ENCODE results near the gene TLR10.
A peak's percentile ranks its signal among the peaks of the same experiment; 100 is the strongest.
"Not testable (repeated sequence)": the region's sequence is repeated elsewhere in the genome, so short reads cannot be mapped to it uniquely, and the experiment has no call there.

The TLR10 gene

GRCh38 chr4:38811297-38811696 is 28.5 kb upstream of the TLR10 start:
- no peaks in the 10 kb centered on the region; the same call in 1 of the 2 replicates for H3K9me3 ChIP-seq (ENCODE audit: insufficient read depth, low read length)
- no peak overlapping the region for H2AFZ ChIP-seq (ENCODE audit: low read depth, low read length)
- no peak overlapping the region for H3K4me3 ChIP-seq (ENCODE audit: low read length)
- H3K9ac ChIP-seq (ENCODE audit: low read length), result no peak overlapping the region
- H4K20me1 ChIP-seq (ENCODE audit: insufficient read depth, low read length), result no peaks in the 10 kb centered on the region
- H3K4me1 ChIP-seq (ENCODE audit: low read length), result peaks cover 26% of the 10 kb centered on the region
- TF ChIP-seq, protein P1, sequence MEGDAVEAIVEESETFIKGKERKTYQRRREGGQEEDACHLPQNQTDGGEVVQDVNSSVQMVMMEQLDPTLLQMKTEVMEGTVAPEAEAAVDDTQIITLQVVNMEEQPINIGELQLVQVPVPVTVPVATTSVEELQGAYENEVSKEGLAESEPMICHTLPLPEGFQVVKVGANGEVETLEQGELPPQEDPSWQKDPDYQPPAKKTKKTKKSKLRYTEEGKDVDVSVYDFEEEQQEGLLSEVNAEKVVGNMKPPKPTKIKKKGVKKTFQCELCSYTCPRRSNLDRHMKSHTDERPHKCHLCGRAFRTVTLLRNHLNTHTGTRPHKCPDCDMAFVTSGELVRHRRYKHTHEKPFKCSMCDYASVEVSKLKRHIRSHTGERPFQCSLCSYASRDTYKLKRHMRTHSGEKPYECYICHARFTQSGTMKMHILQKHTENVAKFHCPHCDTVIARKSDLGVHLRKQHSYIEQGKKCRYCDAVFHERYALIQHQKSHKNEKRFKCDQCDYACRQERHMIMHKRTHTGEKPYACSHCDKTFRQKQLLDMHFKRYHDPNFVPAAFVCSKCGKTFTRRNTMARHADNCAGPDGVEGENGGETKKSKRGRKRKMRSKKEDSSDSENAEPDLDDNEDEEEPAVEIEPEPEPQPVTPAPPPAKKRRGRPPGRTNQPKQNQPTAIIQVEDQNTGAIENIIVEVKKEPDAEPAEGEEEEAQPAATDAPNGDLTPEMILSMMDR (IDR thresholded peaks at IDR 0.05; ENCODE audit: low read depth, low read length), result no peak
- TF ChIP-seq EZH2phosphoT487 (IDR thresholded peaks at IDR 0.05; ENCODE audit: low read depth), result no peak
- H3K27me3 ChIP-seq (ENCODE audit: low read depth, low read length), result no peaks in the 10 kb centered on the region
- H3K4me2 ChIP-seq (ENCODE audit: low read length), result no peak overlapping the region
- H3K79me2 ChIP-seq (ENCODE audit: low read length), result peaks cover 9% of the 10 kb centered on the region; the same call in 1 of the 2 replicates
- H3K36me3 ChIP-seq (replicated peaks; ENCODE audit: low read depth, low read length), result peaks cover 34% of the 10 kb centered on the region
- no peak overlapping the region for H3K27ac ChIP-seq (ENCODE audit: low read length)

GRCh38 chr4:38807462-38807861 is 24.7 kb upstream of the TLR10 start:
- not testable (repeated sequence) for H3K4me3 ChIP-seq (ENCODE audit: low read length); H2AFZ ChIP-seq (ENCODE audit: low read depth, low read length); H3K27me3 ChIP-seq (ENCODE audit: low read depth, low read length); H3K27ac ChIP-seq (ENCODE audit: low read length); H3K9ac ChIP-seq (ENCODE audit: low read length); H4K20me1 ChIP-seq (ENCODE audit: insufficient read depth, low read length); H3K9me3 ChIP-seq (ENCODE audit: insufficient read depth, low read length); H3K4me2 ChIP-seq (ENCODE audit: low read length); H3K79me2 ChIP-seq (ENCODE audit: low read length)
- Histone ChIP-seq H3K36me3 (replicated peaks; ENCODE audit: low read depth, low read length) (peaks cover 17% of the 10 kb centered on the region), H3K4me1 (ENCODE audit: low read length) (peaks cover 44% of the 10 kb centered on the region)

GRCh38 chr4:38806251-38806650 is 23.5 kb upstream of the TLR10 start:
- Histone ChIP-seq H3K4me1 (ENCODE audit: low read length) (peaks cover 44% of the 10 kb centered on the region), H3K9ac (ENCODE audit: low read length) (peak overlapping the region; percentile 71), H3K4me3 (ENCODE audit: low read length) (peak overlapping the region; percentile 40; the same call in 1 of the 2 replicates), H3K79me2 (ENCODE audit: low read length) (peaks cover 13% of the 10 kb centered on the region), H3K36me3 (replicated peaks; ENCODE audit: low read depth, low read length) (peaks cover 21% of the 10 kb centered on the region), H3K27ac (ENCODE audit: low read length) (peak overlapping the region; percentile 97), H3K4me2 (ENCODE audit: low read length) (peak overlapping the region; percentile 81), H3K9me3 (ENCODE audit: insufficient read depth, low read length) (peaks cover 18% of the 10 kb centered on the region)
- not testable (repeated sequence) for H4K20me1 ChIP-seq (ENCODE audit: insufficient read depth, low read length); H2AFZ ChIP-seq (ENCODE audit: low read depth, low read length); H3K27me3 ChIP-seq (ENCODE audit: low read depth, low read length)

DNA sequence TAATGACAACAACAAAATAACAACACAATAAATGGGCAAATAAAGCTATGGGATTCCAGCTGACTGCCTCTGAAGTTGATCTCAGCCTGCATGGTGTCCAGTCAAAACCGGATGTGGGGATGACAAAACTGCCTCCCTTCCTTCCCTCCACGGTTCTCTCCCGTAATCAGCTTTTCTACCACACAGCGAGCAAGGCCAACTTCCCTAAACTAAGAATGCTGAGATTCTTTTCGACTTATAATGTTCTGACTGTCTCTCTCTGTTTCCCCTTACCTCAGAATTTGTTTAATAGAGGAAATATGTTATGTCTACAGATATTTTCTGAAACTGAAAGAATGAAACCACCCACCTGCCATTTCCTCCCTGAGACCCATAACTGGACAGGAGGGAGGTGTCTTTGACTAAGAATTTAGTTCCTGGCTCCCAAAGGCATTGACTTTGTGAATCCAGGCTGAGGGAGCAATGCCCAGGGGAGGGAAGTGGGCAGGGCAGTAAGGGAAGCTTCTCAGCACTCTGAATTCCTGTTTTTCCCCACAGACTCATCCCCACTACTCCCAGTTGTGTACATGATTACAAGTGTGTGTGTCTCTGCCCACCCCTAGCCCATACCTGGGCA is 22.8 kb upstream of the TLR10 start:
- H3K27me3 ChIP-seq (ENCODE audit: low read depth, low read length), result no peaks in the 10 kb centered on the region
- H3K4me2 ChIP-seq (ENCODE audit: low read length), result peak overlapping the region; percentile 81
- H2AFZ ChIP-seq (ENCODE audit: low read depth, low read length), result no peak overlapping the region; the same call in 1 of the 2 replicates
- H3K9ac ChIP-seq (ENCODE audit: low read length), result peak overlapping the region; percentile 80
- peaks cover 27% of the 10 kb centered on the region for H3K36me3 ChIP-seq (replicated peaks; ENCODE audit: low read depth, low read length)
- TF ChIP-seq, protein P1 (IDR thresholded peaks at IDR 0.05; ENCODE audit: low read depth, low read length), result no peak
- no peak for TF ChIP-seq EZH2phosphoT487 (IDR thresholded peaks at IDR 0.05; ENCODE audit: low read depth)
- peaks cover 13% of the 10 kb centered on the region for H3K79me2 ChIP-seq (ENCODE audit: low read length)
- H4K20me1 ChIP-seq (ENCODE audit: insufficient read depth, low read length), result no peaks in the 10 kb centered on the region
- peaks cover 44% of the 10 kb centered on the region for H3K4me1 ChIP-seq (ENCODE audit: low read length)
- H3K9me3 ChIP-seq (ENCODE audit: insufficient read depth, low read length), result peaks cover 25% of the 10 kb centered on the region
- peak overlapping the region; percentile 62 for H3K4me3 ChIP-seq (ENCODE audit: low read length)
- H3K27ac ChIP-seq (ENCODE audit: low read length), result peak overlapping the region; percentile 97

- Histone ChIP-seq H3K9me3 (ENCODE audit: insufficient read depth, low read length) (peaks cover 29% of the 10 kb centered on the region), H3K9ac (ENCODE audit: low read length) (peak within 1 kb of the TSS; percentile 80), H3K4me3 (ENCODE audit: low read length) (peak within 1 kb of the TSS; percentile 62), H3K36me3 (replicated peaks; ENCODE audit: low read depth, low read length) (peaks cover 34% of the 10 kb centered on the region), H3K4me2 (ENCODE audit: low read length) (peak within 1 kb of the TSS; percentile 81), H3K4me1 (ENCODE audit: low read length) (peaks cover 40% of the 10 kb centered on the region), H3K27ac (ENCODE audit: low read length) (peak within 1 kb of the TSS; percentile 97), H3K79me2 (ENCODE audit: low read length) (peaks cover 13% of the 10 kb centered on the region), H2AFZ (ENCODE audit: low read depth, low read length) (no peak within 1 kb of the TSS; the same call in 1 of the 2 replicates), H4K20me1 (ENCODE audit: insufficient read depth, low read length) (no peaks in the 10 kb centered on the region), H3K27me3 (ENCODE audit: low read depth, low read length) (no peaks in the 10 kb centered on the region)
- TF ChIP-seq, protein P1 (IDR thresholded peaks at IDR 0.05; ENCODE audit: low read depth, low read length), result peak; percentile 58
- no peak for TF ChIP-seq EZH2phosphoT487 (IDR thresholded peaks at IDR 0.05; ENCODE audit: low read depth)
These were observed 22.0 kb upstream of the TLR10 start, which contains the start of gene TLR1 for GRCh38 chr4:38804654-38805295. TSS of gene TLR1 (minus strand) at chr4:38804791. CDS start at chr4:38798831, 5,960 bp downstream.

All from OCI-LY3 (cell line).